GM13977 (cell line): ENCODE data around the gene CHAF1A.

Experiments used
- DNase-seq: peaks from one replicate; pipeline ENCODE4 v3.0.0; 2012; ENCODE audit warnings: low spot score
- CTCF ChIP-seq: IDR thresholded peaks from 2 replicates; pipeline ENCODE4 v1.5.1; 2012; ENCODE audit warnings: mild to moderate bottlenecking, control low read depth; ENCODE audit not compliant: insufficient read depth; ENCODE audit errors: extremely low read depth, missing control alignments
- in situ Hi-C: fragments of 300-500 bp; cut with MboI; formaldehyde crosslinking; loops from one replicate; pipeline ENCODE4 v1.12.0; 2022; ENCODE audit warnings: low sequenced_read_pairs, low pct_unique_long_range_greater_than_20kb, mixed read lengths, inconsistent platforms; ENCODE audit not compliant: unreplicated experiment

CHAF1A gene

DNA sequence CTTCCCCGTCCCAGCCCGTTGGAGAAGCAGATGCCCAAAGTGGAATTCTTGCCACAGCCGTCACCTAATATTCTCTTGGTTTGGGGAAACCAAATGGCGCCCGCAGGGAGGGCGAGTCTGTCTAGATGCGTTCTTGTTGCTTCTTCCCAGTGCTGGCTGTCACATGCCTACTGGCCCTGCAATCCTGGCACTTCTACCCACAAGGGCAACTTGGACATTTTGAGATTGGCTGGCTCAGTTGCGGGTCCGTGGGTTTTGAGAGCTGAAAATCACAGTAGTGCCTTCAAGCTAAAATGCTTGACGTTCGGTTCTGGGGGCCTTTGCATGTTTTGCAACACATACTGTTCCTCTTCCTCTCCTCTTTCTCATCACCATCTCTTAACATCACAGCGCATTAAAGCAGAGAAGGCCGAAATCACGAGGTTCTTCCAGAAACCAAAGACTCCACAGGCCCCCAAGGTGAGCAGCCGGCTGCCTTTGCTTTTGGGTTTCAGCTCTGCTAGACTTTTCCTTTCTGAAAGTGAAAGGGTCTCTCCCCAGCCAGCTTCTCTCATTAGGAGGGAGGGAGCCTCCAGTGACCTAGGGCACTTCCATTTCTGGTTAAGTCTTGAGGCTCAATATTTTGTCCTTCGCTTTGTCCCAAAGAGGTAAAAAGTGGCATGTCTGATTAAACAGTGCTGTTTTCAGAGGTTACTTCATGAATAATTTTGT is 21.1 kb downstream of the CHAF1A start:
- TF ChIP-seq CTCF: no peak
- in situ Hi-C loops: no loop called here
- DNase-seq: no peak

DNA sequence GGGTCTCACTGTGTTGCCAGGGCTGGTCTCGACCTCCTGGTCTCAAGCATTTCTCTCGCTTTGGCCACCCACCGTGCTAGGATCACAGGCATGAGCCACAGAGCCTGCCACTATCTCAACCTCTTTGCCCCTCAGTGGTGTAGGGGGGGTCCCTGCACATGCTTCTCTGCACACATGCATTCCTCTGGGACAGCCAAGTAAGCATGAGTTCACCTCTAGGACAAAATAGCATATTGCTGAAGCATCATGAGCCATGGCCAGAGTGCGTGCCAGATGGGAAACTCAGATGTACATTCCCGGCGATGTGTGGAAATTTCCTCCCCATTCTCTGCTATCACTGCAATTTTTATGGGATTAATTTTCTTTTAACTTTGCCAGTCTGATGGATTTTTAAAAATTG is 23.1 kb downstream of the CHAF1A start:
- TF ChIP-seq CTCF: no peak
- in situ Hi-C loops: no loop called here
- no peak for DNase-seq

DNA sequence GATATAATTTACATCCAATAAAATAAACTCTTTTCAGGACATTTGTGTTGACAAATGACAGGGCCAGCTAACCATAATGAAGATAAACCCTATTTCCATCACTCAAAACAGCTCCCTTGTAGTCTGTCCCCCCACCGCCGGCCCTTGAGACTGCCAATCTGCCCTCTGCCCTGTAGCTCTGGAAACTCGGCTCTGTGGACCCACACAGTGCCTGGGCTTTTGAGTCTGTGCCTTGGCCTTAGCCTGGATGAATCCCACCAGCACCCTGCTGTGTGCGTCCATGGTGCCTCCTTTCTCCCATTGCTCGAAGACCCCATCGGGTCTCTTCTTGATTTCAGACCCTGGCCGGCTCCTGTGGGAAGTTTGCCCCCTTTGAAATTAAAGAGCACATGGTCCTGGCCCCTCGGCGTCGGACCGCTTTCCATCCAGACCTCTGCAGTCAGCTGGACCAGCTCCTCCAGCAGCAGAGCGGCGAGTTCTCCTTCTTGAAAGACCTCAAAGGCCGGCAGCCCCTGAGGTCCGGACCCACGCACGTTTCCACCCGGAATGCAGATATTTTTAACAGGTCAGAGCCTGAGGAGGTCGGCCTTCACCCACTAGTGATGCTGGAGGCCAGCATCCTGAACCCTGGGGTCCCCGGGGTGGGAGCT is 26.0 kb downstream of the CHAF1A start:
- in situ Hi-C loops: no loop called here
- TF ChIP-seq CTCF: no peak
- DNase-seq: no peak

GRCh38 chr19:4429256-4429655 is 26.8 kb downstream of the CHAF1A start:
- no peak for TF ChIP-seq CTCF
- in situ Hi-C loops: no loop called here

DNA sequence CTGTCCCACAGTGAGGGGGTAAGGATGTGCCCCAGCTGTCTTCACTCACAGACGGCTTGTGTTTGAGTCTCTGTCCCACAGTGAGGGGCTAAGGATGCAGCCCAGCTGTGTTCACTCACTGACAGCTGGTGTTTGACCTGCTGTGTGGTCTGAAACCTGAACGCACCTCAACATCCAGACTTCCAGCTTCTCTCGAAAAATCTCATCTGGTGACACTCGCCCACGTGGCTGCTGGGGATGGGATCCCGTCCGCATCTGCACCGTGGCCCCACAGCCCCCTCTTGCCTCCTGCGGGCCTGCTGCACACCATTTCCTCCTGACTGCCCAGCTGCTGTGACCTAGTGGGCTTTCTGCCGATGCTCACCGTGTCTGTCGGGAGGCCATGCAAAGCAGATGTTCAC is 27.3 kb downstream of the CHAF1A start:
- TF ChIP-seq CTCF: no peak
- DNase-seq: no peak
- in situ Hi-C loops: no loop called here

More at GRCh38 chr19:4429256-4429655, 26.8 kb downstream of the CHAF1A start:
- DNase-seq: no peak

- in situ Hi-C loops: no loop called here
- DNase-seq: peak; percentile 66
- no peak for TF ChIP-seq CTCF
These were observed 28.3 kb downstream of the CHAF1A start for GRCh38 chr19:4430760-4431159.

- in situ Hi-C loops: no loop called here
- DNase-seq: peak; percentile 38
- no peak for TF ChIP-seq CTCF
These were observed 28.9 kb downstream of the CHAF1A start for GRCh38 chr19:4431296-4431695.
